HTERT RPE-1 (cell line): ENCODE data around the gene CIAO2A.
"Not testable (repeated sequence)": the region's sequence is repeated elsewhere in the genome, so short reads cannot be mapped to it uniquely, and the experiment has no call there.

Source experiments
- in situ Hi-C: fragments of 300-500 bp; cut with MboI; formaldehyde crosslinking; loops from 4 replicates; pipeline ENCODE4 v1.14.3; 2020; ENCODE audit warnings: low sequenced_read_pairs

The CIAO2A gene

DNA sequence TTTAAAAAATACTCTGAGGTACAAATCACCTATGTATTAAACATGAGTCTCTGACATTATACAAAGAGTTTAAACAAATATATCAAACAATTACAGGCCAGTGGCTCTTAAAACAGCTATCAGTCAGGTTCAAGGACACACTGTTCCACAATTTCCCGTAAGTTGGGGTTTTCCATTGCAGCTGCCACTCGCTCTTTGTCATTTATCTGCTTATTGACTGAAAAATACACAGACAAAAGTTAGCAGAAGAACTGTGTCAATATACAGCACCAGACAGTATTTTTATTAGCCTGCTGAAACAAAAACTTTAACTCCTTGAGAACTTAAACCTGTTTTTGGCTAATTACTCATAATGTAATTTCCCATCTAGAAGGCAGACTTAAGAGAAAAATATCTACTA, 20.8 kb downstream of the CIAO2A start:
- in situ Hi-C loops: no loop called here

DNA sequence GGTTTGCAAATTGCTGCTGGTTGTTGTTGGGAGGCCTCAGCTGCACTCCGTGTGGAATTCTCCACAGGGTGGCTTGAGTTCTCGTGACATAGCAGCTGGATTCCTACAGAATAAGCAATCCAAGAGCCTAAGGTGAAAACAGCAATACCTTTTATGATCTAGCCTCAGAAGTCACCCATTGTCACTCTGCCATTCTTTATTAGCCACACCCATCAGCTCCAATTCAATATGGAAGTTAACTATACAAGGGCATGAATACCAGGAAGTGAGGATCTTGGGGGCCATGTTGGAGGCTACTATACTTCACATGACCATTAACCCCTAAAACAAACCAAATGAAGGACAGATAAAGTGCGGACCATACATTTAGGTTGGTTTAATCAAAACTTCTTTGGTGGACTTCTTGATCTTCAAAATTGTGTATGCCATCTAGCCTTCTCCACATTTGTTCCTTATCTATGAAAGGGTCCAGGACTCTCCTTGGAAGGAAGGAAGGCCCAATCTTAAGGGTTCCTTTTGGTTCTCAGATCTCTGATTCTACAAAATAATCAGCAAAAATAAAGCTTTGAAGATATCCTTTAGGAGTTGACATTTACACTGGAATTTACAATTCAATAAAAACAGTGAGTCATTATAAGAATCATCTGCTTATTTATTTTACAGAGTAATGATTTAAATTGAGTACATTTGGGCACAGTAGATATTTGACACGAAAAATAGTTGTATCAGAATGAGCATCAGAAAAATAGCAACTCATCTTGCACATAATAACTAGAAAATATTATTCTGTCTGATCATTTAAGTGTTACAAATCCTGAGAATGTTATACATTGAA, 21.5 kb downstream of the CIAO2A start:
- in situ Hi-C loops: no loop called here

DNA sequence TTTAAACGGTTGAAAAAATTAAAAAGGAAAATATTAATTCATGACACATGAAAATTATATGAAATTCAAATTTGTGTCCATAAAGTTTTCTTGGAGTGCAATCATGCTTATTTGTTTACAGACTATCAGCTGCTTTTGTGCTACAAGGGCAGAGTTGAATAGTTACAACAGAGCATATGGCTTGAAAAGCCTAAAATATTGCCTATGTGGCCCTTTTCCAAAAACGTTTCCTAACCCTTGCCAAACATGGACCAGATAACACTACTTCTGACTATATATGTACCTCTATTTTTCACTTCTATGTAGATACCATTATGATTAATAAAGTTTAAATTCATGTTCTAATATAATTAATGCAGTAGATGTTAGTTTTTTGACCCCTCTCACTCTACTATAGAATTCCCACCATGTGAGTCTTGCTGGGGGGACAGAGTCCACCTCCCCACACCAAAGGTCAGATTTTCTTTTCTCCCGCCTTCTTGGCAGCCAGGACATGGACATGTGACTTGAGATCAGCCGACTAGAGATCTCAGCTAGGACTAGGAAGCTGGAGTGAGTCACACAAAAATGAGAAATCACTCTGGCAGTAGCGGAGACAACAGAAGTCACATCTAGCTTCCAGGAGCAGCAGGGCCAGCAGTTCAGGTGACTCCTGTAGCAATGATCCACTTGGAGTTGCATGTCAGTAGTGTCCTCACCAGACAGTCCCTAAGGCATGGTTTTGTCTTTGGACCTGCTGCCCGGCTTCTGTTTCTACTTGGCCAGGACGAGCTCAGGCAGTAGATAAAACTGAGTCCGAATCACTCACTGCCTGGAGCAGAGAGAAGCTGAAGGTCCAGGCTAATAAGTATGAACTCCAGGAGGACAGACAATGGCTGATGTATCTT, 22.4 kb downstream of the CIAO2A start:
- in situ Hi-C loops: no loop called here

DNA sequence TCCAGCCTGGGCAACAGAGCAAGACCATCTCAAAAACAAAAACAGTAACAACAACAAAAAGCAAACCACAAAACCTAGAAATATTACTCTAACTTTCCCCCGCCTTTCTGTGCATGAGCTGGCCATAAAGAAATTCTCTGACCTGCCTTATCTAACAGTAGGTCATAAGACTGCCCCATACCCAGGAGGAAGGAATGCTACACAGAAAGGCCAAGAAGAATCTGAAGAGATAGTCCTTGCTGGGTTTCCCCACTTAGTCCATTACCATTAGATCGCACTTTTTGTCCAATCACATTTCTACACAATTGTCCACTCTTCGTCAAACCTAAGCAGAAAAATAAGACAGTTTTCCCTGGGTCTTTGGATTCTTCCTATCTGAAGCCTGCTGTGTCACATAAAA, 23.5 kb downstream of the CIAO2A start:
- in situ Hi-C loops: no loop called here

DNA sequence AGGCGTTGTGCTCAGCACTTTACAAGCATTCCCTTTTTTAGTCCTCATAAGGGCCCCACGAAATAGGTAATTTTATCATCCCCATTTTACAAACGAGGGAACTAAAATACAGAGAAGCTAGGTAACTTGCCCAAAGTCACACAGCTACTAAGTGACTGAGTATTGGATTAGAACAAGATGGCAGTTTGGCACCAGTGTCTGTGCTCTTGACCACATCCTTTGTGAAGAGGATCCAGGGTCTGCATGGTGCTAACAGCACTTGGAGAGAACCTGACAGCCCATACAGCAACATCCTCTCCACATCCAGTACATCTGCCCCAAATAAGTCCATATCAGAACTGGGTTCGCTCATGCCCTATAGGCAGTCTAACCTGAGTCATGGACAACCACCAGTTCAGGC, 25.5 kb downstream of the CIAO2A start:
- in situ Hi-C loops: no loop called here

DNA sequence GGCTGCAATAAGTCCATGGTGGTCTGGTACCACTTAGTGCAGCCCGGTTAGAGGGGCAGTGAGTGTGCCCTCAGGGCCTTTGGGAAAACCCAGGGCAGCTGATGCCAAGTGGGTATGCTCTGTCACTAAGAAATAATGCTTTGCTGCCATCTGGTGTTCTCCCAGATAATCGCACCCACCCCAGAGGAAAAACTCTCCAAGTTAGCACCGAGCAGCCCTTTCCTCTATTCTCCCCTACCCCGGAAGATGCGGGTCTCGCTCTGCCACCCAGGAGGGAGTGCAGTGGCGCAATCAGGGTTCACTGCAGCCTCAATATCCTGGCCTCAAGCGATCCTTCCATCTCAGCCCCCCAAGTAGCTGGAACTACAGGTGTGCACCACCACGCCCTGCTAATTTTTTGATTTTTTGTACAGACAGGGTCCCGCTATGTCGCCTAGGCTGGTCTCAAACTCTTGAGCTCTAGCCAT, 26.0 kb downstream of the CIAO2A start:
- in situ Hi-C loops: no loop called here

DNA sequence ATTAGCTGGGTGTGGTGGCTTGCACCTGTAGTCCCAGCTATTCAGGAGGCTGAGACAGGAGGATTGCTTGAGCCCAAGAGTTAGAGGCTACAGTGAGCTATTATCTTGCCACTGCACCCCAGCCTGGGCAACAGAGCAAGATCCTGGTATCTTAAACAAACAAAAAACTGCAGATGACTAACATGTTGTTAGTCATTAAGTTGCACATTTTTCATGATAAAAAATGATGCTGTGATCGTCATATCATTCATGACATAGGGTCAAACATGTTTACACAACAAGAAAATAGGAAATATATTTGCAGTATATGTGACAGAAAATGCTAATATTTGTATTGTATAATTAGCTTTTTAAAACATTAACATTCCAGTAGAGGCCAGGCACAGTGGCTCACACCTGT, 27.2 kb downstream of the CIAO2A start:
- in situ Hi-C loops: no loop called here

DNA sequence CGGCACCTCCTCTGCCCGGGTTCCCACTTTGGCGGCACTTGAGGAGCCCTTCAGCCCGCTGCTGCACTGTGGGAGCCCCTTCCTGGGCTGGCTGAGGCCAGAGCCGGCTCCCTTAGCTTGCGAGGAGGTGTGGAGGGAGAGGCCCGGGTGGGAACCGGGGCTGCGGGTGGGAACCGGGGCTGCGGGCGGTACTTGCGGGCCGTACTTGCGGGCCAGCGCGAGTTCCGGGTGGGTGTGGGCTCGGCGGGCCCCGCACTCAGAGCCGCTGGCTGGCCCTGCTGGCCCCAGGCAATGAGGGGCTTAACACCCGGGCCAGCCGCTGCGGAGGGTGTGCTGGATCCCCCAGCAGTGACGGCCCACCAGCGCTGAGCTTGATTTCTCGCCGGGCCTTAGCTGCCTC, 32.9 kb downstream of the CIAO2A start:
- in situ Hi-C loops: no loop called here

DNA sequence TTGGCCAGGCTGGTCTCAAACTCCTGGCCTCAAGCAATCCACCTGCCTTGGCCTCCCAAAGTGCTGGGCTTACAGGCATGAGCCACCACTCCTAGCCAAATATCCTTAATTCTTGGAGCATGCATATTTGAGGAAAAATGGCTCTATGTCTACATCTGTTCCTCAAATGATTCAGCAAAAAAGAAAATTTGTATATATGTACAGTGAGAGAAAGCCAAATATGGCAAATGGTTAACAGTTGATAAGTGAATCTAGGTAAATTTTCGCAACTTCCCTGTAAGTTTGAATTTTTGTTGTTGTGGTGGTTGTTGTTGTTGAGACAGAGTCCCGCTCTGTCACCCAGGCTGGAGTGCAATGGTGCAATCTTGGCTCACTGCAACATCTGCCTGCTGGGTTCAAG, 34.5 kb downstream of the CIAO2A start:
- in situ Hi-C loops: not testable (repeated sequence)

DNA sequence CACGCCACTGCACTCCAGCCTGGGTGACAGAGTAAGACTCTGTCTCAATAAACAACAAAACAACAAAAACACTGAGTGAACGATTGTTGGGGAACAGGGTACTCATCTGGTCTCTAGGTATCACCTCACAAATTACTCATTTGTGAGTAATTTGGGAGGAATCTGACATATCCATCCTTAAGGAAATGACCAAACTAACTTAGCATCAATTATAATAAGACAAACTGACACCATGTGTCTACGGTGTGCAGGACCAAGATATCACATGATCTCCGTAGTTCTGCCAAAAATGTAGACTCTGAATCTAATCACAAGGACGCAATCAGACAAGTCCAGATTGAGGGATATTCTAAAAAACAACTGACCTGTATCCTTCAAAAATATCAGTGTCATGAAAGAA, 35.4 kb downstream of the CIAO2A start:
- in situ Hi-C loops: no loop called here

DNA sequence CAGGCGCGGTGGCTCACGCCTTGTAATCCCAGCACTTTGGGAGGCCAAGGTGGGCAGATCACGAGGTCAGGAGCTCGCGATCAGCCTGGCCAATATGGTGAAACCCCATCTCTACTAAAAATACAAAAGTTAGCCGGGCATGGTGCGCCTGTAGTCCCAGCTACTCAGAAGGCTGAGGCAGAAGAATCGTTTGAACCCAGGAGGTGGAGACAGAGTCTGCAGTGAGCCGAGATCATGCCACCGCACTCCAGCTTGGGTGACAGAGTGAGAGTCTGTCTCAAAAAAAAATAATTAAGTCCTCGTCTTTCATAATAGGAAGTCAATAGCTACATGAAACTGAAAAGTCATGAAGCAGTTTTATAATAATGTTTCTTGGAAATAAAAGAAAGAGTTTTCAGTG, 40.0 kb downstream of the CIAO2A start:
- in situ Hi-C loops: not testable (repeated sequence)

DNA sequence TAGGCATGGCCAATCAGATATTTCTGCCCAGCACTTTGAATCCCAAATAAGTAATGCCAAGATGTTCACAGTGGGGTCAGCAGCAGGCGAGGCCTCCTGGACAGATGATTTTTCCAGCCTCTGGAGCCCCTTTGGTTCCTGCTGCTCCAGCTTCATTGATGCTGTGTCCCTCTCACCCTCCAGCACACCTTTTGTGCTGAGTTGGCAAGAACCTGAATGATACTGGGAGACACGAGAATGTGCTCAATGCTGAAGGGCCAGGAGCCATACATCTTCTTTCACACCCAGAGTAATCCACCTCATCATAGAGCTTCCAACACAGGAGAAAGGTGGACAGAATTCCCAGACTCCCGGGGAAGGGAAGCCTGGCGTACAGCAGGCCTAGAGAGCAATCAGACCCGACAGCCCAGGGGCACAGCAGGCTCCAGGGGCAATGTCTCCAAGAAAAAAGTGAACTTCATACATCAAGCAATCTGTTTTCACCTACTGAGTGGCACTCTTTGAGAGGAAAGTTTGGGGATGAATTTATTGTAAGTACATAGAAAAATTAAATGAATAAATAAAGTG, 40.6 kb downstream of the CIAO2A start:
- in situ Hi-C loops: no loop called here

DNA sequence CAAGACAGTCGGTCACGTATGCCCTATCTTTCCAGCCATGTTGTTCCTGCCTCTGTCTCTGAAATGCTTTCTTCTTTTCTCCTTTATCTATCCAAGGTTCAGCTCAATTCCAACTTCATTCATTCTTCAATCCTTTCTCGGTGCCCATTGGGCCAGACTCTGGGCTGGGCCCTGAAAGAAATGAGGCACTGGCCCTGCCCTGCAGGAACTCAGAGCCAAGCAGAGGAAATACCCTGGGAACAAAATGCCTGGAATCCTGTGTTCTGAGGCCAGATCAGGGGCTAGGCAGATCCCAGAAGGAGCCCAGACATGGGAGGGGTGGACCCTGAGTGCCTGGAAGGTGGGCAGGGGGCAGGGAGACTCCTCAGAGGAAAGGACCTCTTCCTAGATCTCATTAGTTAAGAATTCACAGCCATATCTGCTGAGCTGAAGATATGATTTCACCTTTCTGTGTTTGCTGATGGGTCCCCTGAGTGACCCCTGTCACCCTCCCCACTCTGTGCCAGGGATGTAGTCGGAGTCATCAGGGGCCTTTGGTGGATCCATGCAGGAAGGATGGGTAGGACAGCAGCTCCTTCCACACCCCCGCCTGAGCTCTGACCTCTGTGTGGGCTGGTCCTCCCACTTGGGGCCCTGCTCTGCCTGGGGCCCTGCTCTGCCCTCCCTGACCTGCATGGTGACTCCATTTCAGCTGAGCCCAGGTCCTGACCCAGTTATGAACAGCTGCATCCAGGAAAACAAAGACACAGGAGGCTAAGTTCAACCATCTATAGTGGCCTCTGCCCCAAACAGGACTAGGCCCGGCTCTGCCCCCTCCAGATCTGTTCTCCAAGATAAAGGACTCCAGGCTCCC, 42.0 kb downstream of the CIAO2A start:
- in situ Hi-C loops: no loop called here

DNA sequence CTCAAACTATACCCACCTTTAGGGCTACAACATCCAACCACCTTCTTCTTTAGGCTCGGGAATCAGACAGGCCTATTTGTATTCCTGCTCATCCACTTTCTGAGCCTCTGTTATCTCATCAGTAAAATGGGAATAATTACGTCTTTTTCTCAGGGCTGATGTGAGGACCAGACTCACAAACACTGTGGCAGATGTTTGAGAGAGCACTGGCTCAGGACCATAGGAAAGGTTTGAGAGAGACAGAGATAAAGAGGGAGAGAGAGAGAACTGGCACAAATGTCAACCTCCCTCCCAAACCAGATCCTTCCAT, 42.6 kb downstream of the CIAO2A start:
- in situ Hi-C loops: no loop called here

DNA sequence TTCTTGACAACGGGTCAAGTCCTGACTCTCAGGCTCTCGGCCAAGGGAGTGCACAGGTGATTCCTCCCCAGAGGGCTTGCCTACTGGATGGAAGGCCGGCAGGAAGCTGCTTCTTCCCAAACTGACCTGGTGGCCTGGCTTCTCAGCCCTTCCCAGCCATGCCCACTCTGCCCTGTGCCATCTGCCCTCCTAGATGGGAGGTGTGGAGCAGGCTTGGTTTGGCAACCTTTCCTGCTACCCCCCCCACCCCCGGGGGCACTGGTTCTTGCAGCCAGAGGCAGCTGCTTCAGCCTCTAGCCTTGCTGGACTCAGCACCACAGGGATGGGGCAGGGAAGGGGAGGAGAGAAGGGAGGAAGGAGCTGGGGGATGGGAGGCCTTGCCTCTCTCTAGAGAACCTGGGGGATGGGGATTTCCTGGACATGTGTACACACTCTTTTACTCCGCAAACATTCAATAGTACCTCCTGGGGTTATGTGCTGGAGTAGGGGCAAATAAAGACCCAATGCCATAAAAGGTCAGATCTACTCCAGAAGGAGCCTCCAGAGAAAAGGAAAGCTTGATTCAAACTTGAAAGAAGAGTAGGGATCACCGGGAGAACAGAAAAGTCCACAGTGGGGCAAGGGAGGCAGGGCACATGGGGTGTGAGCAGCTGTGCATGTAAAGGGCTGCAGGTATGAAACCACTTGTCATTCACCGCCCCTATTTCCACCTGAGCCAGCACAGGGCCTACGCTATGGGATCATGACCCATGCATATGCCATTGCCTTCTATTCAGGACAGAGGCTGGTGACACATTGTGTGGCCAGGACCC, 43.2 kb downstream of the CIAO2A start:
- in situ Hi-C loops: no loop called here

DNA sequence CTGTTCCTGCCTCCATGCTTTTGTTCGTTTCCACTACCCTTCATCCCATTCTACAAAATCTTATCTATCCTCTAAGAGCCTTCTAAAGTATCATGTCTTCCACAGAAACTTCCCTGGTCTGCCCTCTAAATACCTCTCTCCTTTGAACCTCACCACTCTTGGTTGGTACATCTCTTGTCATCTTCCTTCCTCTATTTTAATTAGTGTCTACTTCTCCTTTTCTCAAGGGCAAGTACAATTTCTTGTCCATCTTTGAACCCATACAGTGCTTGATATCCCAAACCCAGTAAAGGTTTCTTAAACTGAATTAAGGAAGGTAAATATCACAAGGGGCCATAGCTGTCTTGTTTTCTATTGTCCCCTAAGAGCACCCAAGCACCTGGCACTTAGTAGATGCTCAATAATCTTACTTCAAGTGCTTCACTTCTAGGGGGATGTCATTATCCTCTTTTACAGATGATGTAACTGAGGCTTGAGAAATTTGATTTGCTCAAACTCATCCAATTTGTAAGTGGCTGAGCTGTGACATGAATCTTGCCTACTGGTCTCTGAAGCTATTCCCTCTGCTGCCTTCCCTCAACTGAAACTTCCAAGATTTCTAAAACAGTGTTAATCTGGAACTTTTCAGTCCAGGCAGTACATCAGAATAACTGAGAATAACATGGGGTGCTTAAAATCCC, 44.7 kb downstream of the CIAO2A start:
- in situ Hi-C loops: no loop called here

DNA sequence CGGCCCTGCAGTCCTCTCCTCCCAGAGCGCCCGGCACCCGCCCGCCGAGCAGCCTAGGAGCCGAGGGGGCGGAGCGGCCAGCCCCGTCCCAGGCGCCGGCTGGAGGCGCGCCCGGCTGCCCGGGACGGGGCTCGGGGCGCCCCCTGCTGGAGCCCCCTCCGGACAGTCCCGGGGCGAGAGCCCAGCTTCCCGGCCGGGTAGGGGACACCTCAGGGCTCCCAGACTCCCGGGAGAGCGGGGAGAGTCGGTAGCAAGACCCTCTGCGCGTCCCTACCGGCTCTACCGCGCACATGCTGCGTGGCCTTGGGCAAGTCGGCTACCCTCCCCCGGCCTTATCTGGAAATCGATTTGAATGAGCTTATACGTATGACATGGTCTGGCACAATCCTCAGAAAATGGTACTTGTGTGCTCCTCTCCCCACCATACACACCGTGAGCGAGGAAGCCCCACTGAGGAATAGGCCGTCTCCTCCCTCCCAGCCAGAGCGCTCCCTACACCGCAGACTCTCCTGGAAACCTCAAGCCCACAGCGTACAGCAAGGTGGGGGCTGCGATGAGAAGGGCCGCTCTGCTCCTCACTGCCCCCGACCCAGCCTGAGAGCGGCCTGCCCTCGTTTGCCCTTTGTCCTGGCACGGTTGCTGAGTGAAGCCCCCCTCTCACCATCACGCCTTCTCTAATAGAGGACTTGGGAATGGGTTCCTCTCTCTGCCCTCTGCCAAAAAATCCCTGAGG, 47.1 kb downstream of the CIAO2A start, which contains the start of gene DAPK2:
Gene DAPK2 (minus strand): TSS at position 65 of the 733 bp plus-strand sequence. CDS start 6,224 bp downstream, outside the sequence.
- in situ Hi-C loops: no loop called here

DNA sequence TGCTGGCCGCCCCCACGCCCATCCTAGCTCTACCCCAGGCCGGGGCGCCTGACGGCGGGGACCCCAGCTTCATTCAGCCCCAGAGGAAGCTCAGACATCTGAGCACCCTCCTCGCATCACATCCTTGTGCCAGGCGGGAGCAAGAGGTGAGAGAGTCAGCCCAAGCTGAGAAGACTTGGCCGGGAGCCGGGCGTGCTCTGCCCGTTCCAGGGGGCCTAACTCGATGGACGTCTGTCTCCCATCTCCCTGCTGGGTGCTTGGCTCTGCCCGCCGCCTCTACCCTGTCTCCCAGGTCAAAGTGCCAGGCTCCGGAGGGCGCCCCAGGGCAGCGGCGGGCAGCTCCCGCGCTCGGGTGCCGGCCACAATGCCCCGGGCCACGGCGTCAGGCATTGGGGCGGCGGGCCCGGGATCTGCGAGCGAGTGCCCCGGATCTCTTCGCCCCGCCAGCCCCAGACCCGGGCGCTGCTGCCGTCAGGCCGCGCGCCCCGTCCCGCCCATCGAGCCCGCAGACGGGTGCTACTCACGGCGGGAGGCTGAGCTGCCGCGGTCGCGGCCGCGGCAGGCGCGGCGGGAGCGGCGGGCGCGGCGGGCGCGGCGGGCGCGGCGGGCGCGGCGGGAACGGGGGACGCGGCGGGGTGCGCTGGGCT, 47.7 kb downstream of the CIAO2A start:
- in situ Hi-C loops: no loop called here
